ENCODE measurements around the gene TMEM63C.

TMEM63C gene

DNA sequence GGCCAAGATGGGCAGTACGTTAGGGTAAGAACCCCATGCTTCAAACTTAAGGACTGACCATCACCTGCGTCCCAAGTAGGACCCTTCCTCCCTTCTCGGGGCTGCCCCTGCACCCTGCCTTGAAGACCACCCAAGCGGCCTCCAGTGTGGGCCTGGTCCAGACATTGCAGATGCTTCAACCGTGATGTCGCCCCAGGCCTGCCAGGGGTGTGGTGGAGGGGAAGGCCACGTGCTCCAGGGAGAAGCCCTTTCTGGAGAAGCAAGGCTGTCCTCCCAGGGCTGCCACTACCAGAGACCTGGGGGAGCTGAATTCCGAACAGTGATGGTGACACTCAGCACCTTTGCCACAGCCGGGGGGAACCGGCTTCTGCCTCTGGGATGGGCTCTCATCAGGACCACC lies 76.1 kb downstream of the TMEM63C start:
- DNase-seq = no peak

DNA sequence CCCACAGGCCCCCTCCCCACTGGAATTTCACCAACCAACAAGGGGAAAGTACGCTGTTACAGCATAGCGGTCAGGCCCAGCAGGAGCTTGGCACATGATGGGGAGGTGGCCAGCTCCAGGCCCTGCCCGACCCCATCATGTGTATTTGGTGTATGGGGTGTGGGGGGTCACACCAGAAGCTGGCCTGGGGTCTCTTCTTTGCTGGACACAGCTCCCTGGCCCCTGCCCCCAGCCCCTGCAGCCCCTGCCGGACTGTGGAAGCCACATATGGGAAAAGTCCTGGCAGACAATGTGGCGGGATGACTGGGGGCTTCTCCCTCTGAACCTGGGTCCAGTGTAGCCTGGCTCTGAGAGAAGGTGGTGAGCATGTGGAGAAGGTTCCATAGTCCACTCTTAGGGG lies 77.0 kb downstream of the TMEM63C start:
- no peak for DNase-seq

DNA sequence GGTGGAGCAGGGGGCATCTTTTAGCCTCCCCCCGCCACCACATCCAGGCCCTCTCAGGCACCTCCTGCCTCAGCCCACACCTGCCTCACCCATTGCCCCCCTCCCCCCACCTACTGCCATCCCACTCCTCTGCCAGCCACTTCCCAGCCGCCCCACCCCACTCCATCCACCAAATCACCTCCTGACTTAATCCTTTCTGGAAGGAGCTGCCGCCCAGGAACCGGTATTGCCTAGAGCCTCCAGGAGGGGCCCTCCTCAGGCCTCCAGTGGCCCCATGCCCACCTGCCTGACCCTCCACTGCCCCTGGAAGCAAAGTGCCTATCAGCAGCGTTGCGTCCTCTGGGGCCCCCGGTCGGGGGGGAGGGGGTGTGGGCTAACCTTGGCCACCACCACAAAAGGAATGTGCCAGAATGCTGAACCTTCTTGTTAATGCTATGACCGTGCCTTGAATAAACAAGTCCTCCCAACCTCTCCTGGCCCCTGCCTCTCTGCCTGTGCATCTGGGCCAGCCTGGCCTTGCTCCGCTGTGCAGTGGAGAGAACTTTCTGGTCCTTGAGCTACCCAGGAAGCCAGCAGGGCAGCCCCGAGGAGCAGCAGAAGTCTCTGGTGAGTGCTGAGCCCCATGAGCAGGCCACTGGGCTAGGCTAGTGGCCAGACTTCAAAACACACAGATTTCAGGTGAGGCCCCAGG lies 77.6 kb downstream of the TMEM63C start:
- no peak for DNase-seq

DNA sequence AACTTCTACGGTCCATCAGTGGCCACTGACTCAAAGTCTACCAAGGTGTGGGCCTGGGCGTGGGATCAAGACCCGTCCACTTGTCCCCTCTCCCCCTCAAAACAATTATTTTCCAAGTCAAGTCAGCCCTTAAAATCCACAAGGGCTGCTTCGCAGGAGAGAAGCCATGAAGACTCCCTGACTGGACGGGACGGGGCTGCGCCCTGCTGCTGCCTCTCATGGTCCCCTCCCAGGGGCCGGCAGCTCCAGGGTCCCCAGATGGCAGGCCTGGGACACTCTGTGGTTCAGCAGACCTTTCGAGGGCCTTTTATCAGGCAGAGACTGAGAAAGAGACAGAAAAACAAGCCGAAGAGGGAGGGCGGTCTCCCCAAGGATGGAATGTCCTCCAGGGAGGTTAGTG lies 78.6 kb downstream of the TMEM63C start:
- DNase-seq = no peak

DNA sequence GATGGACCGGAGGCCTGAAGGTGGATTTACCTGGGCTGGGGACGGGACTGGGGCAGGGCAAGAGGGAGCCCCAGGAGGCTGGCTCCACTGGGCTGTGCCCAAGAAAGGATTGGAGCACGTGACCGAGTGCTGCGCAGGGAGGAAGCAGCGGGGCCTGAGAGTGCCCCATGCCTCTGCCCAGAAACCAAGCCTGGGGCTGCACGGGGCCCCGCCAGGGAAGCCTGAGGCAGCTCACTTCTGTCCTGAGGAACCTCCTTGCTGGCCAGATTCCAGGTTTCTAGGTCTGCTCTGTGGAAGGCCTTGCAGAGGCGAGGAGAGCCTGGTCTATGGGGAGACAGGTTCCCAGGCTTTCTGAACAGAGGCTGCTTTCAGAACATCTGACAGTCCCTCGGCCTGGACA lies 79.0 kb downstream of the TMEM63C start:
- DNase-seq = no peak

DNA sequence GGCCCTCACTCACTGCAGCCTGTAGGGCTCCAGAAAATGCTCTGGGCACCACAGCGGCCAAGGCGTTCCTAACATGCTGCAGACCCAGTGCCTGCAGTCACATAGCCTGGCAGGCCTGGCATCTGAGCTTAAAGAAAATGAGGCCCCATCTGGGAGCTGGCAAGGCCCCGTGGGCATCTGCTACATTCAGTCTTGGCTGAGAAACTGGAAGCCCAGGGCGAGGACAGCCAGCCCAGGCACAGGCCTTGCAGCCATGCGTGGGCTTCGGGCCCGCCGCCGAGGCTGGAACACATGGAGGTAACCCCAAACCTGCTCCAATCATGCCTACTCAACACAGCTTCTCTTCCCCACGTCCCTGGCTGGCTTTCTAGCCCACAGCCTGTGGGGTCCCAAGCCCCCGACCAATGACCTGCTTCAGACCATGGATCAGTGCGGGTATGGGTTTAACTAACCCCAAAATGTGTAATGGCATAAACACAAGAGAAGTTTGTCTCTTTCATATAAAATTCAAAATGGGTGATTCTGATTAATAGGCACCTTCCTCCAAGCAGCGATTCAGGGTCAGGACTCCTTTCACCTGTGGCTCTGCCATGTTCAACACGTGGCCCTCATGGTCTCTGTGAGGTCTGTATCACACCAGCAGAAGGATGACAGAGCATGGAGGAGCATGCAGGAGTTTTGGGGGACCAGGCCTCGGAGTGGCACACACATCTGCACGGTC lies 83.0 kb downstream of the TMEM63C start:
- no peak for DNase-seq

DNA sequence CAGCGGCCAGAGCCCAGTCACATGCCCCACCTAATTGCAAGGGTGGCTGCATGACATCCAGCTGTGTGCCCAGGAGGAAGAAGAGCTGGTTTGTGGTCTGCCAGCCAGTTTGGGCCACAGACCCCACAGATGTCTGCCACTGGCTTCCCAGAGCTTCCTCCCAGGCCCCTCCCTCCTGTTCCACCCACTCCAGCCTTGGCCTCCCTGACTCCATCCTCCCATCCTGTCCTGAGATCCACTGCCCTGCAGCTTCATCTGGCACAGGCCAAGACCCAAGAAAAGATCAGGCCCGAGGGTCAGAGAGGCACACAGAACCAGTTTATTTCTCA lies 83.6 kb downstream of the TMEM63C start:
- DNase-seq = no peak

DNA sequence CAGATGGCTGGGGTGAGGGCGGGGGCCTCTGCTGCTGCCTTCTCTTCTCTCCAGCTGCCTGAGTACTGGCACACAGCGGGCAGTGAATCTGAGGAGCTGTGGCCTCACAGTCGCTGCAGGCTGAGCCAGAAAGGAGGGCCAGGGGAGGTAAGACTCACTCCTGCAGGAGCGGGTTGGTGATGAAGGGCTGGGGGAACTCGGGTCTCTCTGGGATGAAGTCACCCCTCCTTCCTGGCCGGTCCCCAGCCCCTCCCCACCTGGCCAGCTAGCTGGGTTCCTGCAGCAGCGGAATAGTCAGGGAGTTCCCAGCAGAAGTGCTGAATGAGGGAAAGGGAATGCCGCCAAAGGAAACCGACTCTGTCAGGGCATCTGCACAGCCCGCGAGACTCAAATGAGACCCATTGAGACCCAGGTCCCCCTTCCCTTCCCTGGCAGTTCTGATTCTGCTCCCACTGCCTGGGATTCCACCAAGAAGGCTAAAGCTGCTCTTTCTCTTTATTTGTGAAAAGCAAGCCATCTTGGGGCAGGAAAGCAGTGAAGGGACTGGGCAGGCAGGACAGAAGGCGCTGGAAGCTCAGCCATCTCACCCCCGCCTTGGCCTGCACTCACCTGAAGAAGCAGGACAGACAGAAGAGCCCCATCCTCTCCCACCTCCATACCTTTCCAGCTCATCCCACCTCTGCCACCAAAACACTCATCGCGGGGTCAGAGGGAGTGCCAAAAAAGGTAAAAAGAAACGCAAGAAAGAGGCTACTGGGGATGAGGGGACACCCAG lies 84.2 kb downstream of the TMEM63C start:
- no peak for DNase-seq

DNA sequence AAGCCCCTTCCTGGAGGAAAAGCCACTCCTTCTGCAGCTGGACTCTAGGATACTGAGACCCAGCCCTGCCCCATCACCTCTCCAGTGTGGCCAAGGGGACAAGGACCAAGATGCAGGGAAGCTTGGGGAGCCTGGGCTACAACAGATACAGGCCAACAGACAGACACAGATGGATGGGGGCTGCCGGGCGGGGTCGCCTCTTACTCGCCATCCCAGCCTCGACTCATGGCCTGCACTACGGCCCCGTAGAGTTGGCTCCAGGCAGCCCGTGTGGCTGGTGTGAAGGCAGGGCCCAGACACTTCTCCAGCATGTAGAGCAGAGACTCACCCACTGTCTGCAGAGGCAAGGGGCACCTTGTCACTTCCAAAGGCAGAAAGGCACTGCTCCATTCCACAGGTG lies 84.7 kb downstream of the TMEM63C start:
- DNase-seq = no peak

DNA sequence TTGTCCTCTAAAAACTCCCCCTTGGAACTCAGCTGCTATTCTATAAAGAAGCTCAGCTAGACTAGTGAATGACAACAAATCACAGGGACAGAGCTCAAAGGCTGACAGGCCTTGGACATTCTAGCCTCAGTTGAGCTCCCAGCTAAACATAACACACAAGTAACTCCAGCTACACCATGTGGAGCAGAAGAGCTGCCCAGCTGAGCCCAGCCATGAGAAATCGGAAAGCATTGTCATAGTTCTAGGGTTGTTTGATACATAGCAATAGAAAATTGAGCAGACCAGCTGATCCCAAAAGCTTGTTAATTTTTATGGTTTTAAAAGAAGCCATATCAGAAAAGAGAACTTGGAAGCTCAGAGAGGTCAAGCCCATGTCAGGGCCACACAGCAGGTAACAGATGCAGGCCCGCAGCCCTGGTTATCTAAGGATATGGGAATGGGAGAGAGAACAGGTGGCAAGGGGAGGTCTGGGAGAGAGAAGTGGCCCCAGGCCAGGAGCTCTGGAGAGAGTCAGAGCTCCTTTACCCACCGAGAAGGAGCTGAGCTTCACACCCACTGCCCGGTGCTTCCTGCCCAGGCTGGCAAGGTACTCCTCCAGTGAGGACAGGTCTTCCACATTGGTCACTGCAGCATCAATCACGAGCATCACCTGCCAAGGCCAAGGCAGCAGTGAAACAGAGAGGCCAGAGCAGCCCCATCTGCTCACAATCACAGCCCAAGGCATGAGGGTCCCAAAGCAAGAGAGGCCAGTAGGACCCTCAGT lies 86.5 kb downstream of the TMEM63C start:
- no peak for DNase-seq

DNA sequence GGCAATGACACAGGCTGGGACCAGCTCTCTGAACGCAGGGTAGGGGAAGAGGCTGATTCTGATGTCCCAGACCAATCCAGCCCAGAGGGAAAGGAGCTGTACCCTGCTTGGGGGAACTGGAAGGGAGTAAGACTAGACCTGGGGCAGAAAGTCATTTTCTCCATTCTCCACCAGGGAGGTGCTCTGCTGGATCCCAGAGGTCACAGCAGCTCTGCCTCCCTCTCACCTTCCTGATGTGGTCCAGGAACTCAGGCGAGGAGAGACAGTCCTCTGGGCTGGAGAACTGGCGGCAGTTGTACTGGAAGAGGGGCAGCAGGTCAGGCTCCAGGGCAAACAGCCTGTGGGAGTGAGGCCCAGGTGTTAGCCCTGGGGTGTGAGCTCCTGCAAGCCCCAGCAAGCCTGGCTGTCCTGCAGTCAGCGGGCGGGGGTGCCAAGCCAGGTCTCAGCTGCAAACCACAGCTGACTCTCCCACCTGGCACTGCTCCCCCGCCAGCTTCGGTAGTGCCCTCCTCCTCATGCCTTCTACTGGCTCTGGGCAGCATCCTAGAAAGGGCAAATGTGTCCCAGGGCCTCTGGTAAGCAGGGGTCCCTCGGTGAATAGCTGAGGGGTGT lies 87.5 kb downstream of the TMEM63C start:
- DNase-seq = no peak

DNA sequence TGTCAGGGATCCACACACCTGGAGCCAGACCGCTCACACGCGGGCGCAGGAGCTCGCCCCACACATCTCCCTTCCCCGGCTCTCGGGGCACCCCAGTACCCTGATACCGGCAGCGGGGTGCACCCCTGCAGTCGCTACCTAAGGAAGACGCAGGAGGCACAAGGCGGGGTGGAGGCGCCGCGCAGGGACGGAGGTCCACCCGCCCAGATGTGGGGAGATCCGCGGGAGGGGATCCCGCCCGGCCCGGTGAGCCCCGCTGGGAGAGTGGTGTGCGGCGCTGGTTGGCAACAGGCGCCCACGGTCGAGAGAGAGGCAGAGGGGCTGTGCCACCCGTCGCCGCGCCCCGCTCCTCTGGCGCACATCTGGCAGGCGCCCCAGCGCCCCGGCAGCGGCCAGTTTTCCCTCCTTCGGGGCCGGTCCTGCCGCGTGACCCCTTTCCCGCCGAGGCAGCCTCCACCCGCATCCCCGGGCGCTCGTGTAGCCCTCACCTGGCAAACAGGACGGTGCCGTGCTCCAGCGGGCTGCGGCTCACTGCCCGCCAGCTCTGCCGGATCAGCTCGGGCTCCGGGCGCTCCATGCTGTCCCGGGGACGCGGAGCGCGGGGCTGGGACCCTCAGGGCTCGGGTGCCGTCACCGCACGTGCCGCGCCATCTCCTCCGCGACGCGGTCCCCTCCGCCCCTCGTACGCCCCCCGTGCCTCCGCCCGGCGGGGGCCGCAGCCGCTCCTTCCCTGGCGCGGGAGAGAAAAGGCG lies 88.9 kb downstream of the TMEM63C start:
- no peak for DNase-seq

DNA sequence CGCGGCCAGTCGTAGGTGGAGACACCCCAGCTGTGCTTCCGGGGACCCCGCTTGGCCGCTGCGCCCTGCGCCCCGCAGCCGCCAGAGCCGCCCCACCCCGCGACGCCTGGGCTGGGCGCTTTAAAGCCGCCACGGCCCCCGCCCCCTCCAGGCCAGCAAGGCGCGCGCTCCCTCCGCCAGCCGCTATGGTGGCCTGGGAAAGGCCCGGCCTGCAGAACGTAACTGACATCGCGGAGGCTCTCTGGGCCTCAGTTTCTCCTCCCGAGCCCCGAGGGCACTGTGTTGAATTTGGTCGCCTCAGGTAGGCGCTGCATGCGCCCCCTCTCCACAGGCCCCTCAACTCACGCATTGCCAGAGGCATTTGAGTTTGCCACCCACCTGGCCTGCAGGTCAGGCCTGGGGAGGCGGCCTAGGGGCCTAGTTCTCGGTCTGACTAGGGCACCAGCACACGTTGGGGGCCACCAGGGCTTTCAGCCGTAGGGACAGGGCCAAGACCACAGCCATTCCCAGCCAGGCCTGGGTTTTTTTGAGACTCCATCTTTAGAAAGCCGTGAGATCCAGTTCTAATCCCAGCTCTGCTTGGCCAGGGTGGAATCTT lies 89.6 kb downstream of the TMEM63C start, which contains the start of gene NGB:
NGB (minus strand) TSS at position 94 of the 598 bp plus-strand sequence. CDS start 269 bp downstream, outside the sequence.
- DNase-seq = no peak

DNA sequence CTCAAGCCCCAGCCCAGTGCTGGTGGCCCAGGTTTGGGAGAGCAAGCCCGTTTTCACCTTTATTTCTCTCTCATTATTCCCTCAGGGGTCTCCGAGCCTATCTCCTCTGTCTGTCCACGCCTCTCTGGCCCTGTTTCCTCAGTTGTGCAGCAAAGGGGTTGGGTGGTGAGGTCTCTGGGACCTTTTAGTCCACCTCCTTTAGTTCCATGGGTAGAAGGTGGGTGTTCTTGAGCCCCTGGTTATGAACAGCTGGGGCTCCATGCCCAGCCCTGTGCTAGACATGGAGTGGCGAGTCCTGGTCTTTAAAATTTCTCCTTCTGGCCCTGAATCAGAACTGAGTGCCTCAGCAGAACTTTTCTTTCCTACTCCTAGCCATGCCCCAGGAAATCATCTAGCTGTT lies 90.7 kb downstream of the TMEM63C start:
- DNase-seq = no peak

DNA sequence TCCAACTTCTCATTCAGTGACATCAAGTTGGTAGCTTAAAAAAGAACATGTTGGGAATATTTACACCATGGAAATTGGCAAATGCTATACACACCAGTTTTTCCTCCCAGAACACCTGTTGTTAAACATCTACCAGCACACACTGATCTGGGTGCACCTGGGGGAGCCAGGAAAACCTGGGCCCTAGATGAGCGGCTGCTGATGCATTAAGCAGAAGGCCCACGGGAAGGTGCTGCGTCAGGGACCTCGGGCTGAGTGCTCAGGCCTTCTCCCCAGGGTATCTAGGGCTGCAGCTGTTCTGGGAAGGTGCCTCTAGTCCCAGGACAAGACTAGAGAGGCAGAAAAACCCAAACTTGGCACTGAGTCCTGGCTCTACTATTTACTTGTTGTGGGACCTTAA lies 92.2 kb downstream of the TMEM63C start:
- no peak for DNase-seq

DNA sequence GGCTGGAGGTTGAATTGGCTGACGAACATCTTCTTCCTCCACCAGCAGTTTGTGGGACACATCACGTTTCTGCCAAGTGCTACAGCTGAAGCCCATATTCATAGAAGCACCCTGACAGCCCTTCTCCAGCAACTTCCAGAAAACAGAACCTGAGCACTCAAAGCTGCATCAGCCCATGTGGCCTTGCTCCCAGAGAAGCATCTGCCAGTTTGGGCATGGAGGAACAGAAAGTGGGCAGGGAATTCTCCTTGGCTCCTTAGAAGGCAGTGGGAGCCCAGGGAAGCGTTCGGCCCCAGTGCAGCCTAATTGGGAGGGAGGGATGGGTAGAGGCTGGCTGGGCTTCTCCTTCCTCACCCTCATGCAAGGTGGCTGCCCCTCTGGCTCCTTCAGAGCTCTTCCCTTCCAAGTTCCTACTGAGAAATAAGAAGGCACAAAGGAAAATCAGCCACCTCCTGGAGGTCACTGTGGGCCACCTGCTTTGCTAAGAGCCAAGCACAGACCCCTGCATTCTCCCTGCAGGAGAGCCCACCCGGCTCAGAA lies 93.5 kb downstream of the TMEM63C start:
- no peak for DNase-seq

DNA sequence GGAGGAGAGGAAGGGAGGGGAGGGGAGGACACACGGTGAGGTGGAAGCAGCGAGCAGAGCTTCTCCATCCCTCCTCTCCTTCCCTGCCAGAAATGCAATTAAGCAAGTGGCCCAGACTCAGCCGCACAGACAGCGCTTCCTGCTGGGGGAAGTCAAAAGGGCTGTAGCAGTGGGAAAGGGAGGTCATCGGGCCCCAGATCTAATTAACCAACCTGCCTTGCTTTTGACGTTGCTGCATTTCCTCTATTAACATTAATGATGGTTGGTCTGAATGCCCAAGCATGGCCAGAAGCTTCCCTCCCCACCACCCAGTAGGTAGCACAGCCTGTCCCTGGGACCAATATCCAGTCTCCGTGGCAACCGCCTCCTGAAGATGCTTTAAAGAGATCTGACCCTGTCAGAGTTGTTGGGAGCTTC lies 94.0 kb downstream of the TMEM63C start:
- no peak for DNase-seq

DNA sequence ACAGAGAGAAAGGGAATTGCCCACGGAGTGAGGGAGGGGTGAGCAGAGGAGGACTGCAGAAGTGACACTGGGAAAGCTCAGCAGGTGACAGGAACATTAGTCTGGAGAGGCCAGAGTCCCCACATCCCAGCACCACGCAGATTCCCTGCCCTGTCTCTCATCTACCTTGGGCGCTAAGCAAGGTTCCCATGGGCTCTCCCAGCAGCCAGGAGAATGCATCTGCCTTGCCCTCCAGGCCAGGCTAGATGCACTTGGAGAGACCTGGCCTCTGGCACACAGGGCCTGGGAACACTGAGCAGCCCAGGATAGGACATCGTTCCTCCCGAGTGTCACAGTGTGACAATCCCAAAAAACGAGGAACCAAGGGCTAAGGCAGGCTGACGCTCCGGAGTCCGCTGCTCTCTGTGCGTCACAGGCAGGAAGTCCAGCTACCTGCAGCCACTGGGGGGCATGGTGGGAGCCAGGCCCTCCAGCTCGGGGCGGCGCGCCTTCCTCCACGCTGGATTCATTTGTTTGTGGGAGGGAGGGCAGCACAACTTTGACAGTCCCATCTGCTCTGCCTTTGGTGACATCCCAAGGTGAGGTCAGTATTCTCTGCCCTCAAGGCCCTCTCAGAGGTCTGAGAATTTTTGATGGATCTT lies 94.8 kb downstream of the TMEM63C start:
- no peak for DNase-seq

DNA sequence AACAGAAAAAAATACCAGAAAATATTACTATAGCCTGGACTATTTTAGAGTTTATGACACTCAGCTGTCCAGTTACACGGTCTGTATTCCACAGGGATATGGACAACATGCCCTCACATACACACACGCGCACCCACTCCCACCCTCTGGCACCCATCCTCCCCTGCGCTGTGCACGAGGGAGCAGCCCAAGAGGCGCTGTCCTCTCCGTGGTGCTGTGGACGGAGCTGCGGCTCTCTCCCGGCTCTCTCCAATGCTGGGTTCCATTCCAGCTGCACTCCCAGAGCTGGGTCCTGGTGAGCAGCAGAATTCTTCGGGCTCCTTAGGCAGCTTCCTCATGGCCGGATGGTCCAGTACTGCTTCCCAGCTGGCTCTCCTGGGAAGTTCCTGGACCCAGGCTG lies 95.4 kb downstream of the TMEM63C start:
- no peak for DNase-seq

DNA sequence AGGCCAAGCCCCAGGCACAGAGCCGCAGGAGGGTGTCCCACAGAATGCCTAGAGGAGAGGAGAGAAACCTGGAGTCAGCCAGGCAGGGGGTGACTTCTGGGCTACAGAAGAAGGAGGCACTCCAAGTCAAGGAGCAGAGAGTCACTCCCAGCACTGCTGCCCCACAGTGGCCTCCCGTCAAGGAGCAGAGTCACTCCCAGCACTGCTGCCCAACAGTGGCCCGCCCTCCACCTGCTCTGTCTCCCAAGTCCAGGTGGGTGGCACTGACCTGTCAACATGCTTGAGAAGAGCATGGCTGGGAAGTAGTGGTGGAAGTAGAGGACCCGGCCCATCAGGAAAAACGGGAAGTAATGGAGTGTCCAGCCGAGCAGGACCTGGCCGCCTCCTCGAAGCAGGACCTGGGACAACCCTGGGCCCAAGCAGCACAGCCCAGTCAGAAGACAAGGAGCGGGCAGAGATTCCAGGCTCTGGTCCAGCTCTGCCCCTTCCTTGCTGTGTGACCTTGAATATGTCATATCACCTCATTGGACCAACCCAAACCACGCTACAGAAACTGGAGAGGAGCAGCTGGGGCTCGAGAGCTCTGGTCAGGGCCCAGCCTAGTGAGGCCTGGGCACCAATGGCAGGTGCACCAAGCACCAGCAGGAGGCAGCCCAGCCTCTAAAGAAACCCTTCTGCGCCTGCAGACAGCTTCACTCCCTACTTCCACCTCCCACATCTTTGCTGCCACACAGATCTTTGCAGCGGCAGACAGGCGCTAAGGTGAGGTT lies 97.0 kb downstream of the TMEM63C start:
- no peak for DNase-seq

Measured in CD4-positive, alpha-beta T cell treated with Interleukin-4 for 1 hour (primary cell).